ENCODE results near the gene PKN1.

PKN1 gene

GRCh38 chr19:14467816-14468215, 34.7 kb downstream of the PKN1 start:
- DNase-seq = peak; percentile 34

DNA sequence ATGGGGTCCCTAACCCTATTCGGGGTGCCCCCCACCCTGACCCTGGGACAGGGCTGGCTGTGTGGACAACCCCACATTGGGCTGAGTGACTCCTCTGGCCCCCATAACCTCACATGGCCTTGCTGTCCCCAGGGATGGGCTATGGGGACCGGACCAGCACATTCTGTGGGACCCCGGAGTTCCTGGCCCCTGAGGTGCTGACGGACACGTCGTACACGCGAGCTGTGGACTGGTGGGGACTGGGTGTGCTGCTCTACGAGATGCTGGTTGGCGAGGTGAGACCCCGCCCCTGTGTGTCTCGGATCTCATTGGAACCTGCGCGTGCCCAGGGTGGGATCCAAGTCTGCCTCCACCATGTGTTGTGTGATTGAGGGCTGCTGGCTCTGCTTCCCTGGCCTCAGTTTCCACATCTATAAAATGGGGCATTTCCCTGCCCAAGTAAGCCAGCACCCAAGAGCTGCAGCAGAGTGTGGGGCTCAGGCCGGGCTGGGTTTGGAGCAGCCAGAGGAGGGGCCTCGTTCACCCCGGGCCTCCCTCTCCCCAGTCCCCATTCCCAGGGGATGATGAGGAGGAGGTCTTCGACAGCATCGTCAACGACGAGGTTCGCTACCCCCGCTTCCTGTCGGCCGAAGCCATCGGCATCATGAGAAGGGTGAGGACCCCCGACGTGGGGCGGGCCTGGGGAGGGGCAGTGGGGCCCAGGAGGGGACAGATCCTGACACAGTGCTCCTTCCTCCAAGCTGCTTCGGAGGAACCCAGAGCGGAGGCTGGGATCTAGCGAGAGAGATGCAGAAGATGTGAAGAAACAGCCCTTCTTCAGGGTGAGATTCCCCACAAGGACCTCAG, 37.1 kb downstream of the PKN1 start:
- no peak for DNase-seq

DNA sequence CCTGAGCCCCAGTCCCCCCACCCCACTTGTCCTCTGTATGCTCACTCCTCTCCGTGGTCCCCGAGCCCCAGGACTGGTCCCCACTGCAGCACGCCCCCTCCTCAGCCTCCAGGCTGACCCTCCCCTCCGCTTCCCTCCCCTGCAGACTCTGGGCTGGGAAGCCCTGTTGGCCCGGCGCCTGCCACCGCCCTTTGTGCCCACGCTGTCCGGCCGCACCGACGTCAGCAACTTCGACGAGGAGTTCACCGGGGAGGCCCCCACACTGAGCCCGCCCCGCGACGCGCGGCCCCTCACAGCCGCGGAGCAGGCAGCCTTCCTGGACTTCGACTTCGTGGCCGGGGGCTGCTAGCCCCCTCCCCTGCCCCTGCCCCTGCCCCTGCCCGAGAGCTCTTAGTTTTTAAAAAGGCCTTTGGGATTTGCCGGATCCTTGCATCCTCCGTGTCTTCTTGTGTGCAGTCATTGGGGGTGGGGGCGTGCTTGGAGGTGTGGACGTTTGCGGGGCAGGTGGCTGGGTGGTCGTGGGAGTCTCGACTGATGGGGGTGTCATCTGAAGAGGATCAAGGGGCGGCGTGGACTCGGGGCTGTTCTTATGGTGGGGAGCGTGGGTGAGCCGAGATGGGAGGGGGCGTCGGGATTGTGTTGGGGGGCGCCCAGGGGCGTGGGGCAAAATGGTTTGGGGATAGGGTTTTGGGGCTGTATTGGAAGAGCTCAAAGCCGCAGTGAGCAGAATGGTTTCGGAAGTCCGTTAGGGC, 38.5 kb downstream of the PKN1 start:
- no peak for DNase-seq

GRCh38 chr19:14472202-14472938, 39.3 kb downstream of the PKN1 start:
- peak; percentile 80 for DNase-seq

DNA sequence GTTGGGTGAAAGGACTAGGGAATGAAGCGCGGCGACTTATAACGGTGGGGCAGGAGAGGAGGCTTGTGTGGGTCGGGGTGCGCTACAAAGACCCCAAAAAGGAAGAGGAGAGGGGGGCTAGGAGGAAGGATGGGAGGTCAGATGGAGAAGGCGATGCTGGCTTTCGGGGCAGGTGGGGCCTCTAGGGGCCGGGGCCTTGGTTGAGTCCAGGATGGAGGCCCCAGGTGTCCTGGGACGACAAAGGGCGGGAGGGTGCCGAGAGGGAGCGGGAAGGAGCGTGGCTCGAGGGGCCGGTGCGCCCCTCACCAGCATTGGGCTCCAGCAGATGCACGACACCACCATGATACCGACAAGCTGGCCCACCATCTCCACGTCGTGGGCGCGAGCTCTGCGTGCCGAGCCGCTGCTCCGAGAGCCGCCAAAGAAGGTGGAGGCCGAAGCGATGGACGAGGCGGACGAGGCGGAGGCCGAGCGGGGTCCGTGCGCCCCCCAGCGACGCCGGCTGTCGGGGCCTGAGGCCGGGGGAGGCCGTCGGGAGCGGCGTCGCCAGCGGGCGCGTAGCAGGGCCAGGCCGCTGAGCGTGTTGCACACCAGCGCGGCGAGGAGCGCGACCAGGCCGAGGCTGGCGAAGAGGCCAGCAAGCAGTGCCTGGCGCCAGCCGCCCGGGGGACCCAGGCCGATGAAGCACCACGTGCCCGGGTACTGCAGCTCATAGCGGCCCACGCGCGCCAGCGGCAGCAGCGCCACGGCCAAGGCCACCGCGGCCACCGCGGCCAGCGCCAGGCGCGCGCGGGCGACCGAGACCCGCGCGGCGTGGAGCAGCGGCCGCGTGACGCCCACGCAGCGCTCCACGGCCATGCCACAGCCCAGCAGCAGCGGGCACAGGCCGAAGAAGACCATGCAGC, 40.2 kb downstream of the PKN1 start:
- DNase-seq = peak; percentile 75

DNA sequence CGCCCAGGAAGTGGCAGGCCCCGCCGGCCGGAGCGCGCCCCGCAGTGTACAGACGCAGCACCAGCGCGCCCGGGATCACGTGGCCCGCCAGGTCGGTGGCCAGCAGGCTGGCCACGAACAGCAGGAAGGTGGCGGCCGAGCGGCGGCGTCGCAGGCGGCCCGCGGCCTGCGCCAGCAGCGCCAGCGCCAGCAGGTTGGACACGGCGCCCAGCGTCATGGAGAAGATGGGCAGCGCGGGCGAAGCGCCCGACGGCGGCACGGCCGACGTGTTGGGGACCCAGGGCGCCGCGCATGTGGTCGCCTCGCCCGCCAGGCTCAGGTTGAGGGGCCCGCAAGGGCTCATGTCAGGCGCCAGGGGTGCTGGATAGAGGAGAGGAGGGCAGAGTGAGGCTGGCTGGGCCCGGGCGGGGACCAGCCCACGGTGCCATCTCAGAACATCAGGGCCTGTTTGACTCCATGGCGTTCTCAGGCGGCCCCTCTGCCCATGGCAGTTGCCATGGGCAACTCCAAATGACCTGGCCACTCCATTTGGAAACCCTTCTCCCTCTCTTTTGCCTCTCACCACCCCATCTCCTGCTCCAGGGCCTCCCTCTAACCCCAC, 41.0 kb downstream of the PKN1 start:
- peak; percentile 83 for DNase-seq

DNA sequence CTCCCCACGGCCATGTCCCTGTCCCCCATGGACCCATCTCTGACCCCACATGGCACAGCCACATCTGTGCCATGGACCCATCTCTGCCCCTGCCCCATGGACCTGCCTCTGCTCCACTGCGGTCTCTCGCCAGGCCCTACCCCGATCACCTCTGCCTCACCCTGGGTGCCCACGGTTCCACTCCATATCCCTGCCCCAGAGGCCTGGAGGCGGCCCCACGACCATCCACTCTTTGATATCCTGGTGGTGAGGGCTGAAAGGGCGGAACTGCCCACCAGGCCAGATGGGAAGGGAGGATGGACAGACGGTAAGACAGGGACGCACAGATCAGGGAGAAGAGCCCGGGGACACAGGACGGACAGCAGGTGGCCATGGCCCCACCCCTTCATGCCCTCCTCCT, 41.7 kb downstream of the PKN1 start:
- DNase-seq = no peak

DNA sequence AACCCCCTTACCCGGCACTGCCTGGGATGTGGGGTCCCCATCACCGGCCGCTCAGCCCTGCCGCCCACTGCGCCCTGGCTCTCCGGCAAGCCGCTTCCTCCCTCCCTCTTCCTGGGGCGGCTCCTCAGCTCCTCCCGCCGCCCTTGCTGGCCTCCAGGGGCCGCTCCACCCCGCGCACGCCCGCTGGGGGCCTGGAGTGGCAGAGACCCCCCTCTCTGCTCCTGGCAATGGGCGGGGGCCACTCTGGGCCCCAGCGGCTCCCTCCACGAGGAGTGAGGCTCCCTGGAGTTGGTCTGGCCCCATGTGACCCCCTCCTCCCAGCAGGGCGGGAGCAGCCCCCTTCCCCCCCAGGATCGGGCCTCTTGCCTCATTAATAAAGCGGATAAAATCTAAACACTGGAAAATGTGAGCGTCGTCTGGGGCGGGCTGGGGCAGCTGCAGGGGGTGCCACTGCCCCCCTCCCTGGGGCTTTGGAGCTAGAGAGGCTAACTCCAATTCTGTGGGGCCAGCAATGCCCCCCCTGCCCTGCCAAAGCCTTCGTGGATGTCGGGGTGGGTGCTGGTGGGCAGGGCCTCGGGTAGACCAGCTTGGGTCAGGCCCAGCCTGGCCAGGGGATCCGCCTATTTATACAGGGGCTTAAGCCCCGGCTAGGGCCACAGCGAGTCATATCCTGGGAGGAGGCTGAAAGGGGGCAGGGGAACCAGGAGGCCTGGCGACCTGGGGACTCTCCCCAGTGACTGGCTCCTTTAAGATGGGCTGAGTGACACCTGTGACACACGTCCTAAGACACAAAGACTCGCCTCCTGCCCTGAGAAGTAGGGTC, 42.4 kb downstream of the PKN1 start, which contains the start of gene PTGER1:
TSS of gene PTGER1 (minus strand) at position 104 of the 823 bp plus-strand sequence. CDS start 1,034 bp downstream, outside the sequence.
- DNase-seq = peak; percentile 53

DNA sequence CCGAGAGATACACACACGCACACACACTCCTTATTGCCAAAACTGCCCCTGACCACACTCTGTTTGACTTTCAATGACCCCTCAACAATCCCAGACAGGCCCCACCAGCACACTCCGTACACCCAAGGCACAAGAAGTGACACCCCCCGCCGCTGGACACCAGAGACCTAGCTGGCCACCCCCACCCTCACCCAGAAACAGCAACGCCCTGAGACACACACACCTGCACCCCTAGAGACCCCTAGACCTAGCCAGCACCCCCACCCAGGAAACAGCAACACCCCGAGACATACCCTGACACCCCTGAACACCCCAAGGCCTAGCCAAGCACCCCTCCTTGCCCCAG, 43.2 kb downstream of the PKN1 start:
- DNase-seq = no peak

- DNase-seq = peak; percentile 89
Measured at GRCh38 chr19:14476673-14477401, 43.7 kb downstream of the PKN1 start.

DNA sequence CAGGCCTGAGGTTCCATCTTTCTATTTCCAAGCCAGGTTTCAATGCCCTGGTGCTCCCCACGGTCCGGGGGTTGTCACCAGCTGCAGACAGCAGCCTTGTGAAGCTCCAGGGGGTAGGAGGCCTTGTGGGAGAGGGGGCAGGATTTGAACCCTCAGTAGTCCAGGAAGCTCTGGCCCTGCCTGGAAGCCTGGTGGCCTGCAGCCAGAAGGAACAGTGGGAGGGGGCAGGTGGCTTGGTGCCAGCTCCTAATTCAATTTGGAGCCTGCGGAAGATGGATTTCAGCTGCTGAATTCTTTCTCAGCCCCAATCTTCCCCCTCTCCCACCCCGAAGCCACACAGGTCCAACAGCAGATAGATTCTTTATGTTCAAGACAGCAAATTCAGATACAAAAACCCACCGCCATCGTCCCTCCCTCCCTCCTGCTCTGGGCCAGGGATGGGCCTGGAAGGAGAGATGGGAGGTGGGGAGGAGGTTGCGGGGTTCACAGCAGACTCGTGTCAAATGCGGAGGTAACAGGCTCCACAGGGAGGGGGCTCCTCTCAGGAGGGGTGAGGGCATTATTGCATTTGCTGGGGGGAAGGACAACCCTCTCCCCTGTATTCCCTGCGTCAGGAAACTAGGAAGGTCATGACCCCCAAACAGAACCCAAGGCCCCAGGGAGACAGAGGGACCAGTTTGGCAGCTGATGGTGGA, 44.5 kb downstream of the PKN1 start:
- no peak for DNase-seq

GRCh38 chr19:14478113-14478545, 45.0 kb downstream of the PKN1 start:
- no peak for DNase-seq

DNA sequence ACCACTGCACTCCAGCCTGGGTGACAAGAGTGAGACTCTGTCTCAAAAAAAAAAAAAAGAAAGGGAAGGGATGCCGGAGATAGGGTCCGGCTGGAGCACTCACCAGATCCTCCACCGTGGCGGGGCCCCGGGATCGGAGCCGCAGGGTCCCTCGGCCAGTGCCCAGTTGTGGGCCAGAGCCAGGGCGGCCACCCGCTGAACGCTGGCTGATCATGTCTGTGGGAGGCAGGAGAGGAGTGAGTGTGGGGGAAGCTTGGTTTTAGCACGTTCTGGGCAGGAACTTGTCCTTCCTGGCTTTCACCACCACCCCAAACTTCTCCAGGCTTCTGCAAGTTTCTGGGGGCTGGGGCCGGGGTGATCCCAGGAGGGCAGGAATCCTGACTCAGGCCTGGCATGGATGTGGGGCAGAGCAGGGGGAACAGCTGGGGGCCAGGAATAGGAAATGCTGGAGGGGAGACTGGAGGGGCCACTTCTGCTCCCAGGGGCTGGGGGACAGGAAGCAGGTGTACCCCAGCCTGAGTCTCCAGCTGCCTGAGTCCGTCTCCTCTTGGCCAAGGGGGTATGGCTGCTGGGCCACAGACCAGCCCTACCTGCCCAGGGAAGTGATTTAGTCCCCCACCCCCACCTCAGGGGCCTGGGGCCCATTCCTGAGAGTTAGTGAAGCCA, 46.3 kb downstream of the PKN1 start:
- no peak for DNase-seq

- DNase-seq = peak; percentile 39
Measured at GRCh38 chr19:14479975-14480699, 47.0 kb downstream of the PKN1 start.

DNA sequence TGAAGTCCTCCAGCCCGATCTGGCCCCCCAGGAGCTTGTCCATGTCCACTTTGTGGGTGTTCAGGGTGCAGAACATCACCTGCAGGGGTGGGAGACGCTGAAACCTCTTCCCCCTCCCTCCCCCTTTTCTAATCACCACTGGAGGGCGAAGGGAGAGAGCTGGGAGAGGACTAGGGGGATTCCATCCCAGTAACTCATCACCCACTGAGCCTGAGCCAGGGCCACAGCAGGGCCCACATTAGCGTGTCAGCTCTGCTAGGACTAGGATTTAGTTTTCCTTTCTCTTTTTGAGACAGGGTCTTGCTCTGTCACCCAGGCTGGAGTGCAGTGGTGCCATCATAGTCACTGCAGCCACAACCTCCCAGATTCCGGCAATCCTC, 47.6 kb downstream of the PKN1 start:
- DNase-seq = no peak

DNA sequence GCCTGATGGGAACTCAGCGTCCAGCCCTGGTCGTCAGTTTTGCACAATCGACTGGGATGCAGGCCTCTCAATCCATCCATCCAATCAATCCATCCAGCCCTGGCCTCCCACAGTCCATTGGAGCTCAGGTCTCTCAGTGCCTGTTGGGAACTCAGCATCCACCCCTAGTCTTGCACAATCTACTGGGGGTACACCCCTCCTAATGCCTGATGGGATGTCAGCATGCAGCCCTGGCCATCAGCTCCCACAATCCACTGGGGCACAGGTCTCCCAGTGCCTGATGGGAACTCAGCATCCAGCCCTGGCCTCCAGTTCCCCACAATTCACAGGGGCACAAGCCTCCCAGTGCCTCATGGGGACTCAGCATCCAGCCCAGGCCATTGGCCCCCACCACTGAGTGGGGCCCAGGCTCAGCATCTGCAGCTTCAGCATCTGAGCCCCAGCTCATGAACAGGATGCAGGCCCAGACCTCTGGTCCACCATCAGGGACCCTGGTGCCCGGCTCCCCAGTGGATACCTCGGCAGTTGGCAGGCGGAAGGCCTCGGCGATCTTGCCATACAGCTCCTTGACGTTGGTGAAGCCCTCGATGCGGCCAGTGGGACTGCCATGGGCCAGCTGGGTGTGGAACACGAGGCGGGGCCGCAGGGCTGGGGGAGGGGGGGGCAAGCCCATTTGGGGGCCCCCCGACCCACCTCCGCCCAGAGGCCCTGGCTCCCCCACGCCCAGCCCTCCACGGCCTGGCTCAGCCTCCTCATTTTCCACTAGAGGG, 49.3 kb downstream of the PKN1 start:
- DNase-seq = no peak

- DNase-seq = no peak
Measured at GRCh38 chr19:14487370-14488125, 54.4 kb downstream of the PKN1 start.
